ENCODE measurements around the gene ERVFRD-1.

The ERVFRD-1 gene

GRCh38 chr6:11110921-11111768 lies at the start of gene ERVFRD-1:
ERVFRD-1 (minus strand) TSS chr6:11111725; CDS start chr6:11105310, 6,415 bp downstream.
- no peak for DNase-seq (ENCODE audit: low read depth)
- TF ChIP-seq CTCF (IDR thresholded peaks at IDR 0.05; ENCODE audit: low read depth, low read length, missing control alignments), result no peak
- in situ Hi-C loops (cut with HindIII; ENCODE audit: low sequenced_read_pairs), result no loop called here
- H3K4me3 ChIP-seq (ENCODE audit: low read depth, low read length), result no peak within 1 kb of the TSS

GRCh38 chr6:11160199-11160598 lies 48.7 kb upstream of the ERVFRD-1 start:
- in situ Hi-C loops (cut with HindIII; ENCODE audit: low sequenced_read_pairs), result no loop called here
- no peak for TF ChIP-seq CTCF (IDR thresholded peaks at IDR 0.05; ENCODE audit: low read depth, low read length, missing control alignments)
- no peak overlapping the region for H3K4me3 ChIP-seq (ENCODE audit: low read depth, low read length)
- DNase-seq (ENCODE audit: low read depth), result no peak

- DNase-seq (ENCODE audit: low read depth), result no peak
- in situ Hi-C loops (cut with HindIII; ENCODE audit: low sequenced_read_pairs), result no loop called here
- TF ChIP-seq CTCF (IDR thresholded peaks at IDR 0.05; ENCODE audit: low read depth, low read length, missing control alignments), result no peak
Observed at GRCh38 chr6:11155589-11155988, 44.1 kb upstream of the ERVFRD-1 start.

GRCh38 chr6:11153447-11153846 lies 41.9 kb upstream of the ERVFRD-1 start:
- TF ChIP-seq CTCF (IDR thresholded peaks at IDR 0.05; ENCODE audit: low read depth, low read length, missing control alignments), result no peak
- no peak overlapping the region for H3K4me3 ChIP-seq (ENCODE audit: low read depth, low read length)
- in situ Hi-C loops (cut with HindIII; ENCODE audit: low sequenced_read_pairs), result no loop called here
- DNase-seq (ENCODE audit: low read depth), result no peak

More at GRCh38 chr6:11155589-11155988, 44.1 kb upstream of the ERVFRD-1 start:
- H3K4me3 ChIP-seq (ENCODE audit: low read depth, low read length), result no peak overlapping the region

- H3K4me3 ChIP-seq (ENCODE audit: low read depth, low read length), result no peak overlapping the region
- in situ Hi-C loops (cut with HindIII; ENCODE audit: low sequenced_read_pairs), result no loop called here
- no peak for TF ChIP-seq CTCF (IDR thresholded peaks at IDR 0.05; ENCODE audit: low read depth, low read length, missing control alignments)
- no peak for DNase-seq (ENCODE audit: low read depth)
Observed at GRCh38 chr6:11152581-11152980, 41.1 kb upstream of the ERVFRD-1 start.

- no peak for TF ChIP-seq CTCF (IDR thresholded peaks at IDR 0.05; ENCODE audit: low read depth, low read length, missing control alignments)
- H3K4me3 ChIP-seq (ENCODE audit: low read depth, low read length), result no peak overlapping the region
- DNase-seq (ENCODE audit: low read depth), result no peak
- in situ Hi-C loops (cut with HindIII; ENCODE audit: low sequenced_read_pairs), result no loop called here
Observed at GRCh38 chr6:11151488-11151887, 40.0 kb upstream of the ERVFRD-1 start.

Data from astrocyte of the cerebellum (primary cell).